ENCODE measurements around the gene TNRC6A.

DNA sequence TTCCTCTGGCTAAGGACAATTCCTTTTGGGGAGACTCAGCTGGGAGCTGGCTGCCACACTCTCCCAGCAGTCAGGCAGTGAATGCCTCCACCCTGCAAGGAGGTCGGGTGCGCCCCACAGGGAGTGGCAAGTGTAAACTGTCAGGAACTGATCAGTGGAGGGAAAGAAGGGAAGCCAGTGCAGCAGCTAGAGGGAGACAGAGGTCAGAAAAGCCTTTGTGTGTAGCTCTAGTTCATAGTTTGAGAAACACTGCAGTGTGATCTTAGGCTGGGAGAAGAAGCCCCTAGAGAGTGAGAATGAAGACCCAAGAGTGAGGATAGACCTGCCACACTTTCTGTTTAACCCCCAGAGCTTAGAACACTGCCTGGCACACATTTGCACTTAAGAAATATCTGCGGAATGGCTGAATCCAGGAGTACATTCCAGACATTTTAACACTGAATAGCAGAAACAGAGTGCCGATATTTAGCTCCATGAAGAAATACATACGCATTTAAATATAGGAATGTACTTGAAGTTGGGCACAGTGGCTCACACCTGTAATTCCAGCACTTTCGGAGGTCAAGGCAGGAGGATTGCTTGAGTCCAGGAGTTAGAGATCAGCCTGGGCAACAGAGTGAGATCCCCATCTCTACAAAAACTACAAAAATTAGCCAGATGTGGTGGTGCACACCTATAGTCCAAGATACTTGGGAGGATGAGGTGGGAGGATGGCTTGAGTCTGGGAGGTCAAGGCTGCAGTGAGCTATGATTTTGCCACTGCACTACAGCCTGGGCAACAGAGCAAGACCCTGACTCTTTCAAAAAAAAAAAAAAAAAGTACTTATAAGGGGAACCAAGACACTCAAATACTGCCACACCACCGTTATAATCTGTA, 105.2 kb downstream of the TNRC6A start:
- TF ChIP-seq, protein P1, sequence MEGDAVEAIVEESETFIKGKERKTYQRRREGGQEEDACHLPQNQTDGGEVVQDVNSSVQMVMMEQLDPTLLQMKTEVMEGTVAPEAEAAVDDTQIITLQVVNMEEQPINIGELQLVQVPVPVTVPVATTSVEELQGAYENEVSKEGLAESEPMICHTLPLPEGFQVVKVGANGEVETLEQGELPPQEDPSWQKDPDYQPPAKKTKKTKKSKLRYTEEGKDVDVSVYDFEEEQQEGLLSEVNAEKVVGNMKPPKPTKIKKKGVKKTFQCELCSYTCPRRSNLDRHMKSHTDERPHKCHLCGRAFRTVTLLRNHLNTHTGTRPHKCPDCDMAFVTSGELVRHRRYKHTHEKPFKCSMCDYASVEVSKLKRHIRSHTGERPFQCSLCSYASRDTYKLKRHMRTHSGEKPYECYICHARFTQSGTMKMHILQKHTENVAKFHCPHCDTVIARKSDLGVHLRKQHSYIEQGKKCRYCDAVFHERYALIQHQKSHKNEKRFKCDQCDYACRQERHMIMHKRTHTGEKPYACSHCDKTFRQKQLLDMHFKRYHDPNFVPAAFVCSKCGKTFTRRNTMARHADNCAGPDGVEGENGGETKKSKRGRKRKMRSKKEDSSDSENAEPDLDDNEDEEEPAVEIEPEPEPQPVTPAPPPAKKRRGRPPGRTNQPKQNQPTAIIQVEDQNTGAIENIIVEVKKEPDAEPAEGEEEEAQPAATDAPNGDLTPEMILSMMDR (IDR thresholded peaks at IDR 0.05) = no peak
- TF ChIP-seq POLR2A (IDR thresholded peaks at IDR 0.05) (no peak), POLR2AphosphoS5 (IDR thresholded peaks at IDR 0.05; ENCODE audit: insufficient read depth in 1 of 2, low read depth in 1 of 2) (no peak)
